ENCODE data around the gene RAB36. TPM values are rescaled to one million over a fixed set of nuclear protein-coding genes. Genes with fewer than 3 reads are reported as not detected.

Gene RAB36
- polyA plus RNA-seq, 1 donor from 2014 or later, result 3.2 TPM

DNA sequence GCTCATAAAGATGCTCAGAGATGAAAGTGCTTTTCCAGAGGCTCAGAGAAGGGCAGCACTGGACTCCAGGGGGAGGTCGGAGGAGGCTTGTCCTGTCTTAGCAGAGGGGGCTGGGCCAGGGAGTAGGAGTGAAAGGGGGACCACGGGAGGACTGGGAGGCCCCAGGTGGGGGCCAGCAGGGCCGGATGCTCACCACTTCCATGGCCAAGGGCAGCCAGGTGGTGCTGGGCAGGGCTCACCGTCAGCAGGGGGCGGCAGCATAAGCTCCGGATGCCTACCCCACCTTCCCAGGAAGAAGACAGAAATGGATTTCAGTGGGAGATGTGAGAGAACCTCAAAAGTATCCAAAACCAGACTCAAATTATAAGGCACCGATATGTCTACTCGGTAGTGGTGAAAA, 11.0 kb downstream of the RAB36 start:
- H3K36me3 ChIP-seq (ENCODE audit: insufficient read depth, low read length), result no peaks in the 10 kb centered on the region

GRCh38 chr22:23157560-23158515, 12.6 kb downstream of the RAB36 start:
- Histone ChIP-seq H3K9me3 (ENCODE audit: low read length) (no peaks in the 10 kb centered on the region), H3K79me2 (replicated peaks; ENCODE audit: insufficient read depth, low read length) (no peaks in the 10 kb centered on the region), H3K36me3 (ENCODE audit: insufficient read depth, low read length) (no peaks in the 10 kb centered on the region), H3F3A (ENCODE audit: insufficient read depth, low read length, poor library complexity, severe bottlenecking) (no peaks in the 10 kb centered on the region), H3K27ac (ENCODE audit: low read length) (no peak overlapping the region), H4K20me1 (ENCODE audit: insufficient read depth) (no peaks in the 10 kb centered on the region), H3K4me3 (ENCODE audit: low read length) (no peak overlapping the region), H3K9ac (ENCODE audit: low read length) (no peak overlapping the region), H3K4me2 (ENCODE audit: low read length) (no peak overlapping the region), H3K27me3 (ENCODE audit: insufficient read depth, low read depth, low read length) (no peaks in the 10 kb centered on the region), H2AFZ (ENCODE audit: low read depth, low read length) (no peak overlapping the region), H3K9me2 (ENCODE audit: insufficient read depth, low read length) (no peaks in the 10 kb centered on the region)
- TF ChIP-seq RAD21 (conservative IDR thresholded peaks at IDR 0.05) (no peak), EP300 (conservative IDR thresholded peaks at IDR 0.05; ENCODE audit: poor library complexity, severe bottlenecking) (no peak), MXI1 (conservative IDR thresholded peaks at IDR 0.05; ENCODE audit: poor library complexity, severe bottlenecking) (no peak), TAF1 (IDR thresholded peaks at IDR 0.05; ENCODE audit: low read depth) (no peak), REST (IDR thresholded peaks at IDR 0.05; ENCODE audit: borderline replicate concordance) (no peak)

More for the DNA sequence above, 11.0 kb downstream of the RAB36 start:
- Histone ChIP-seq H3K27ac (ENCODE audit: low read length) (no peak overlapping the region), H3K9ac (ENCODE audit: low read length) (no peak overlapping the region), H3K9me2 (ENCODE audit: insufficient read depth, low read length) (no peaks in the 10 kb centered on the region), H3K79me2 (replicated peaks; ENCODE audit: insufficient read depth, low read length) (no peaks in the 10 kb centered on the region), H3K4me2 (ENCODE audit: low read length) (no peak overlapping the region), H4K20me1 (ENCODE audit: insufficient read depth) (no peaks in the 10 kb centered on the region), H3K27me3 (ENCODE audit: insufficient read depth, low read depth, low read length) (no peaks in the 10 kb centered on the region), H3K9me3 (ENCODE audit: low read length) (no peaks in the 10 kb centered on the region), H2AFZ (ENCODE audit: low read depth, low read length) (no peak overlapping the region), H3F3A (ENCODE audit: insufficient read depth, low read length, poor library complexity, severe bottlenecking) (no peaks in the 10 kb centered on the region), H3K4me3 (ENCODE audit: low read length) (no peak overlapping the region)
- TF ChIP-seq, protein P1, sequence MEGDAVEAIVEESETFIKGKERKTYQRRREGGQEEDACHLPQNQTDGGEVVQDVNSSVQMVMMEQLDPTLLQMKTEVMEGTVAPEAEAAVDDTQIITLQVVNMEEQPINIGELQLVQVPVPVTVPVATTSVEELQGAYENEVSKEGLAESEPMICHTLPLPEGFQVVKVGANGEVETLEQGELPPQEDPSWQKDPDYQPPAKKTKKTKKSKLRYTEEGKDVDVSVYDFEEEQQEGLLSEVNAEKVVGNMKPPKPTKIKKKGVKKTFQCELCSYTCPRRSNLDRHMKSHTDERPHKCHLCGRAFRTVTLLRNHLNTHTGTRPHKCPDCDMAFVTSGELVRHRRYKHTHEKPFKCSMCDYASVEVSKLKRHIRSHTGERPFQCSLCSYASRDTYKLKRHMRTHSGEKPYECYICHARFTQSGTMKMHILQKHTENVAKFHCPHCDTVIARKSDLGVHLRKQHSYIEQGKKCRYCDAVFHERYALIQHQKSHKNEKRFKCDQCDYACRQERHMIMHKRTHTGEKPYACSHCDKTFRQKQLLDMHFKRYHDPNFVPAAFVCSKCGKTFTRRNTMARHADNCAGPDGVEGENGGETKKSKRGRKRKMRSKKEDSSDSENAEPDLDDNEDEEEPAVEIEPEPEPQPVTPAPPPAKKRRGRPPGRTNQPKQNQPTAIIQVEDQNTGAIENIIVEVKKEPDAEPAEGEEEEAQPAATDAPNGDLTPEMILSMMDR (IDR thresholded peaks at IDR 0.05; ENCODE audit: poor library complexity, severe bottlenecking), result no peak
- TF ChIP-seq REST (IDR thresholded peaks at IDR 0.05; ENCODE audit: borderline replicate concordance) (no peak), EZH2 (IDR thresholded peaks at IDR 0.05; ENCODE audit: borderline replicate concordance, insufficient read depth, low read length, poor library complexity, severe bottlenecking) (no peak), MXI1 (conservative IDR thresholded peaks at IDR 0.05; ENCODE audit: poor library complexity, severe bottlenecking) (no peak), POLR2AphosphoS5 (IDR thresholded peaks at IDR 0.05) (no peak), SMC3 (conservative IDR thresholded peaks at IDR 0.05; ENCODE audit: poor library complexity) (no peak), EP300 (conservative IDR thresholded peaks at IDR 0.05; ENCODE audit: poor library complexity, severe bottlenecking) (no peak), RAD21 (conservative IDR thresholded peaks at IDR 0.05) (no peak), TAF1 (IDR thresholded peaks at IDR 0.05; ENCODE audit: low read depth) (no peak)

All from neural cell (in vitro differentiated cells).